Naive thymus-derived CD8-positive, alpha-beta T cell (primary cell): ENCODE measurements around the gene TAS2R14. TPM values are rescaled to one million over a fixed set of nuclear protein-coding genes. Genes with fewer than 3 reads are reported as not detected.

Source experiments
- ATAC-seq, 2 donors: fragments of 150-1000 bp; cut with Tn5 transposase in 1 of 2; sonication (Bioruptor Pico), chemical (Tn5 transposase) in 1 of 2; 1 replicate in 1 of 2; 2 replicates in 1 of 2; pipeline ENCODE4 v1.10.0; 2021; ENCODE audit warnings: mild to moderate bottlenecking in 2 of 2, moderate library complexity in 2 of 2
- POLR2A ChIA-PET: fragments of 350-600 bp; sonication (Branson Sonifier 250); formaldehyde crosslinking; loops from one replicate; lab custom pipeline; 2021; ENCODE audit warnings: antibody characterized with exemption; lab: Charles Lee
- DNase-seq, 10 donors: peaks; one replicate each; pipeline versions ENCODE4 v3.0.0 to v3.0.0-alpha.2; 2020 to 2022
- H3K27ac Mint-ChIP-seq, 10 donors: one replicate each; pipeline ENCODE4 v1.8.0; 2020 to 2022; ENCODE audit warnings: mild to moderate bottlenecking in 10 of 10, mixed read lengths in 10 of 10, moderate library complexity in 4 of 10, inconsistent platforms in 1 of 10
- H3K27me3 Mint-ChIP-seq, 5 donors: one replicate each; pipeline ENCODE4 v1.8.0; 2021 to 2022; ENCODE audit warnings: mixed read lengths in 5 of 5
- H3K36me3 Mint-ChIP-seq, 3 donors: one replicate each; pipeline ENCODE4 v1.8.0; 2020 to 2022; ENCODE audit warnings: mixed read lengths in 3 of 3, mild to moderate bottlenecking in 2 of 3, inconsistent platforms in 1 of 3
- H3K4me1 Mint-ChIP-seq, 4 donors: one replicate each; pipeline ENCODE4 v1.8.0; 2021 to 2022; ENCODE audit warnings: mixed read lengths in 4 of 4
- H3K4me3 Mint-ChIP-seq, 10 donors: one replicate each; pipeline ENCODE4 v1.8.0; 2020 to 2022; ENCODE audit warnings: mild to moderate bottlenecking in 10 of 10, mixed read lengths in 10 of 10, moderate library complexity in 6 of 10, inconsistent platforms in 1 of 10
- H3K9me3 Mint-ChIP-seq, 9 donors: one replicate each; pipeline ENCODE4 v1.8.0; 2020 to 2022; ENCODE audit warnings: mixed read lengths in 9 of 9, mild to moderate bottlenecking in 3 of 9, inconsistent platforms in 1 of 9, moderate library complexity in 1 of 9
- polyA plus RNA-seq, 3 donors: library from polyadenylated mRNA; unstranded; fragments of 300-500 nt; fragmentation: Illumina TruSeq; gene quantifications; one replicate each; pipeline ENCODE4 v1.2.3, GENCODE V29; 2021
- total RNA-seq, 8 experiments: library from RNA in 2 of 8; stranded (reverse) in 2 of 8; gene quantifications; one replicate each; pipeline ENCODE4 v1.2.3 and lab custom pipeline; 2021 to 2026

TAS2R14 gene, protein sequence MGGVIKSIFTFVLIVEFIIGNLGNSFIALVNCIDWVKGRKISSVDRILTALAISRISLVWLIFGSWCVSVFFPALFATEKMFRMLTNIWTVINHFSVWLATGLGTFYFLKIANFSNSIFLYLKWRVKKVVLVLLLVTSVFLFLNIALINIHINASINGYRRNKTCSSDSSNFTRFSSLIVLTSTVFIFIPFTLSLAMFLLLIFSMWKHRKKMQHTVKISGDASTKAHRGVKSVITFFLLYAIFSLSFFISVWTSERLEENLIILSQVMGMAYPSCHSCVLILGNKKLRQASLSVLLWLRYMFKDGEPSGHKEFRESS
- total RNA-seq (1 to 10 TPM; 3.1 to 3.5 TPM), polyA plus RNA-seq (1 to 10 TPM in 1 of 3 donors, under 1 TPM in 2; 0.71 to 1.2 (median 0.74) TPM), total RNA-seq (lab: John Stamatoyannopoulos, UW) (0.71 to 3.0 (median 2.5) reads per million in 6 experiments)

DNA sequence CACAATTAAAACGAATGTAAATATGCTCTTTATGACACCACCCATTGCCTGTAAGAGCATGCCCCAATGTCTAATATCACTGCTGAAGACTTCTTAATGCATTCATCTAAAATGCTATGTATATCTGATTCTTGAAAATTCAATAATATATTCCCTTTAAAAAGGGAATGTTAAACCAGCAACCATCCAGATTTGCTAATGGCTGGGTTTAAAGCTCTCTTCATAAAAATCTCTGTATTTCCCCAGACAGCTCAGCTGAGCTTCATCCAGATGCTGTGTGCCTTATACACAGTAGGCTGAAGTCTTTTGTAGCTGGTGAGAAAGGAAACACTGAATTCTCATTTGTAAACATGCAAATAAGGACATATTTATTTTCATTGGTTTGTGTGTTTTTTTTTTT, at the start of gene TAS2R14:
Gene TAS2R14 (minus strand): TSS at position 101 of the 400 bp plus-strand sequence. CDS start 56 bp downstream, at position 45.
- Mint-ChIP-seq H3K27ac (no peak within 1 kb of the TSS), H3K4me1 (peaks cover 0 to 19% (median 7%) of the 10 kb centered on the region in 4 donors), H3K27me3 (no peaks in the 10 kb centered on the region), H3K36me3 (peaks cover 0 to 4% (median 0%) of the 10 kb centered on the region in 3 donors), H3K4me3 (no peak within 1 kb of the TSS), H3K9me3 (peaks cover 0 to 2% (median 0%) of the 10 kb centered on the region in 9 donors)
- no peak for ATAC-seq
- DNase-seq = no peak
- POLR2A ChIA-PET = no interaction called here

DNA sequence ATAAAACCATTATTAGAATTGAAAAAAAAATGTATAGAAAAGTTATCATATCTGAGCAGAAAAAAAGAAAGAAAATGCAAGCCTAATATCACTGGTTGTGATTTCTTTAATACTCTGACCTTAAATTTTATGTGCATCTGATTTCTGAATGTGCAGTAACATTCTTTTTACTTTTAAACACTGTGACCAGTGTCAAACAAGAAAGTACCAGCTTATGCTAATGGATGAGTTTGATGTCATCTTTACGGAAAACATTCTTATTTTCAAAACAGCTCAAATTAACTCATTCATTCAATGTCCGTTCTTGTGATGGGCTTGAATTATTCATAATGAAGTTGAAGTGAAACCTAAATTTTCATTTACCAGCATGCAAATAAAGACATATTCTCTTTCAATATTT, 47.7 kb upstream of the TAS2R14 start, which contains the start of gene TAS2R50:
Gene TAS2R50 (minus strand): TSS at position 101 of the 400 bp plus-strand sequence. CDS start 52 bp downstream, at position 49.
- H3K36me3 Mint-ChIP-seq = peaks cover 8 to 17% (median 11%) of the 10 kb centered on the region in 3 donors

DNA sequence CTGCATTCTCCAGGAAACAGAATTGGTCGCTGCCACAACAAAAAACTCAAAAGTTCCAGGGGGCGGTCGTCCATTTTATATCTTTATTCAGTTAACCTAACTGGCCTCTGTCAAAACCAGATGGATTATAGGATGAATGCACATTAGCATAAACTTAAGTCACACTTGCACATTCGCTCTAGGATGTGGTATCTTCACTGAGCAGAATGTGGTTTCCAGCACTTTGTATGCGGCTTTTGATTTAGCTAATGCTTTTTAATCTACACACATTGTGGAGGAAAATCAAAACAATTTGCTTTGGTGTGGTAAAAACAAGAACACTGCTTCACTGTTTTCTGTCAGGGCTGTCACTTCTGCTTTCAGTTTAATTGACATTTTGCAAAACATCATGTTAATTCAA, 43.2 kb upstream of the TAS2R14 start:
- Mint-ChIP-seq H3K27me3 (peaks cover 0 to 3% (median 0%) of the 10 kb centered on the region in 5 donors), H3K9me3 (no peaks in the 10 kb centered on the region), H3K36me3 (peaks cover 0 to 2% (median 0%) of the 10 kb centered on the region in 3 donors), H3K27ac (peak overlapping the region in 4 of 10 donors; percentile 6 to 61 (median 48)), H3K4me1 (peaks cover 14 to 44% (median 36%) of the 10 kb centered on the region in 4 donors), H3K4me3 (peak overlapping the region in 8 of 10 donors; percentile 20 to 62 (median 40))
- DNase-seq (peak in 9 of 10 donors; percentile 21 to 93 (median 80)), ATAC-seq (peak; percentile 97 to 98)
- POLR2A ChIA-PET = interaction anchor here (0.6 kb wide), 2 partner anchors 230 to 1927 kb away, joined by 4 to 5 read pairs; no protein-coding TSS in a partner anchor

More for the DNA sequence above, 47.7 kb upstream of the TAS2R14 start, which contains the start of gene TAS2R50:
- ATAC-seq (no peak), DNase-seq (no peak)
- Mint-ChIP-seq H3K4me1 (peaks cover 8 to 22% (median 18%) of the 10 kb centered on the region in 4 donors), H3K9me3 (peaks cover 0 to 15% (median 0%) of the 10 kb centered on the region in 9 donors), H3K4me3 (no peak within 1 kb of the TSS), H3K27me3 (peaks cover 0 to 3% (median 0%) of the 10 kb centered on the region in 5 donors), H3K27ac (no peak within 1 kb of the TSS)
- POLR2A ChIA-PET = no interaction called here

DNA sequence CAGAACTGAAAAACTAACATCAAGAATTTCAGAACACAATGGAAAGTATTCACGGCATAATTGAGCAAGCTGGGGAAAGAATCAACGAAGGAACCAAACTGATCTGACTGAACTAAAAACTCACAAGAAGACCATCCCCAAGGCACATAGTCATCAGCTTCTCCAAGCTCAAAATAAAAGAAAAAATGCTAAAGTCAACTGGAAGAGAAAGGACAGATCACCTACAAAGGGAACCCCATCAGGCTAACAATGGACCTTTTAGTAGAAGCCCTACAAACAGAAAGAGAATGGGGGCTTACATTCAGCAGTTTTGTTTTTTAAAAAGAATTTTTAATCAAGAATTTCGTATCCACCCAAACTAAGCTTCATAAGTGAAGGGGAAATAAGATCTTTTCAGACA, 35.9 kb upstream of the TAS2R14 start:
- Mint-ChIP-seq H3K27me3 (peaks cover 0 to 2% (median 0%) of the 10 kb centered on the region in 5 donors), H3K27ac (peak overlapping the region in 1 of 10 donors; percentile 4), H3K36me3 (peaks cover 0 to 7% (median 3%) of the 10 kb centered on the region in 3 donors), H3K4me1 (peaks cover 7 to 54% (median 11%) of the 10 kb centered on the region in 4 donors), H3K4me3 (no peak overlapping the region), H3K9me3 (no peaks in the 10 kb centered on the region)
- POLR2A ChIA-PET = no interaction called here
- DNase-seq (no peak), ATAC-seq (no peak)

DNA sequence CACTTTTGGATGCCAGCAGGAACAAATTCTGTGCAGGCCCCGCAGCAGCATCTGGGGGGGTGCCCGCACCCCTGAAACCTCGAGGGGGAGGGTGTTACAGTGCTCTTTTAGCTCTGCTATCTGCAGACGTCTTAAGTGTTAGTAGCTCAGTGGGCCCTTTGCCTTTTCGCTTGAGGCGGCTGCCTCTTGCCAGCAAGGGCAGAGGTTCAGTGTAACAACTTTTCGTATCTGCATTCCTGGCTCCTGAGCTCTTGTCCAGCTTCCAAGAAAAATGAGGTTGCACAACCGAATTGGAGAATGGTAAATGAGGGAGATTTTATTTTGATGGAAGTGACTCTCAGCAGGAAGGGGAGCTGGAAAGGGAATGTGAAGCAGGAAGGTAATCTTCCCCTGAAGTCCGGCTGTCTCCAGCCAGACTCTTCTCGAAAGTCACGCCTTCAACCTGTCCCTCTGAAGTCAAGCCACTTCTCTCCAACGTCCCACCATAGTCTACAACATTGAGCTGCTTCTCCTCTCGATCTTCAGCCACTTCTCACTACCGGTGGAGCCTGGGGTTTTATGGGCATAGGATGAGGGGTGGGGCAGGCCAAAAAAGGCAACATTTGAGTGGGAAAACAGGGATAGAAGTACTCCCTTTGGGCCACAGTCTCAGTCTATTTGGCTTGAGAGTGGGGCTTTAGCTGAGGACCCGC, 29.8 kb upstream of the TAS2R14 start:
- no peak for ATAC-seq
- peaks cover 4 to 18% (median 16%) of the 10 kb centered on the region in 3 donors for H3K36me3 Mint-ChIP-seq
- no peak for DNase-seq
- peaks cover 0 to 7% (median 0%) of the 10 kb centered on the region in 4 donors for H3K4me1 Mint-ChIP-seq
- no peak overlapping the region for H3K4me3 Mint-ChIP-seq
- H3K27ac Mint-ChIP-seq = peak overlapping the region in 1 of 10 donors; percentile 75
- H3K27me3 Mint-ChIP-seq = no peaks in the 10 kb centered on the region
- peaks cover 0 to 2% (median 0%) of the 10 kb centered on the region in 9 donors for H3K9me3 Mint-ChIP-seq
- POLR2A ChIA-PET = interaction anchor here (0.6 kb wide), 1 partner anchor 12 kb away, joined by 7 read pairs; no protein-coding TSS in a partner anchor

DNA sequence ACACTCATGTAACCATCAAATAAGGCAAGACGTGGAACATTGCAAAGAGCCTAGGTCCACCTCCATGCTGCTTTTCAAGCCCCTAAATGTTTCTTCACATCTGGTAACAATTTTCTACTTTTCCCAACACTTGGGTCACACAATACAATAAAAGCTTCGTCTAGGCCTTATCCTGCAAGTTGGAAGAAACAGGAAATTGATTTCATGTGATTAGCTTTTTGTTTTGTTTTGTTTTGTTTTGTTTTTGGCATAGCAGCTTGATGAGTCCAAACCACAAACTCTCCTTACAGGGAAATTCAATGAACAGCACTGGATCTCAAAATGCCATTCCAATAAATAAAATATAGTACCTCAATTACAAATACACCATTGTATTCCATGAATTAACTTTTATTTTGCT, 28.3 kb upstream of the TAS2R14 start:
- no peak overlapping the region for H3K27ac Mint-ChIP-seq
- H3K36me3 Mint-ChIP-seq = peaks cover 4 to 24% (median 9%) of the 10 kb centered on the region in 3 donors
- POLR2A ChIA-PET = no interaction called here

DNA sequence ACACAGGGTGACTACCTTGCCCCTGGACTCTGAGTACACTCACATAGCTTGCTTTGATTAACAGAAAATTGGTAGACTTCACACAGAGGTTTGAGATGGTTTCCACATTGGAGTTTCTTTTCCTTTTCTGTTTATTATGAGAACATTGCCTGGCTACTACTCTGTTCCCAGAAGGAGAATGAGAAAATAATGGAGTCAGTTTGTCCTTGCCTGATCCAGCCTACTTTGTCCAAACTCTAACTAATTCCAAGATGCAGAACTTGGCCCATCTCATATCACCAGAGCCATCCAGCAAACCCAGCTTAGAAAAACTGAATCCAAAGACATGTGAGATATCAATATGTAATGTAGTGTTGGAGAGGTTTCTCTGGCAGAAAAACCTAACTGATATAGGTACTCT, 27.3 kb upstream of the TAS2R14 start:
- POLR2A ChIA-PET = no interaction called here
- ATAC-seq (no peak), DNase-seq (no peak)
- H3K27me3 Mint-ChIP-seq = no peaks in the 10 kb centered on the region
- H3K4me3 Mint-ChIP-seq = no peak overlapping the region
- peak overlapping the region in 1 of 10 donors; percentile 19 for H3K27ac Mint-ChIP-seq
- H3K4me1 Mint-ChIP-seq = peaks cover 0 to 15% (median 6%) of the 10 kb centered on the region in 4 donors
- H3K36me3 Mint-ChIP-seq = peaks cover 4 to 24% (median 9%) of the 10 kb centered on the region in 3 donors
- peaks cover 0 to 2% (median 0%) of the 10 kb centered on the region in 9 donors for H3K9me3 Mint-ChIP-seq

More for the DNA sequence above, 28.3 kb upstream of the TAS2R14 start:
- H3K27me3 Mint-ChIP-seq = no peaks in the 10 kb centered on the region
- peaks cover 0 to 2% (median 0%) of the 10 kb centered on the region in 9 donors for H3K9me3 Mint-ChIP-seq
- H3K4me3 Mint-ChIP-seq = no peak overlapping the region
- no peak for ATAC-seq
- peaks cover 0 to 7% (median 0%) of the 10 kb centered on the region in 4 donors for H3K4me1 Mint-ChIP-seq
- no peak for DNase-seq

DNA sequence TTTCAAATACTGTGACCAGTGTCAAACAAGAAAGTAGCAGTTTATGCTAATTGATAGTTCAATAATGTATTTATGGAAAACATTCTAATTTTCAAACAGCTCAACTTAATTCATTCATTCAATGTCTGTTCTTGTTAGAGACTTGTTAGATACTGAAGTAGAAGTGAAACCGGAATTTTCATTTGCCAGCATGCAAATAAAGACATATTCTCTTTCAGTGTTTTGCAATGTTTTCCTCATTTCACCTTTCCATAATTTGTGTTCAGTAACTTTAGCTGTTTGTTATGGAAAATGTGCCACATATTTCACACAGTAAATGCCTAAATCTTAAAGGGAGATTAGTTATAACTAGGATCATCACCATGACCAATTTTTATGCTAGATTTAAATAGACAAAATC, 26.4 kb upstream of the TAS2R14 start:
- Mint-ChIP-seq H3K27ac (no peak overlapping the region), H3K36me3 (peaks cover 4 to 24% (median 9%) of the 10 kb centered on the region in 3 donors), H3K27me3 (no peaks in the 10 kb centered on the region), H3K4me3 (no peak overlapping the region), H3K4me1 (peaks cover 6 to 24% (median 14%) of the 10 kb centered on the region in 4 donors), H3K9me3 (peaks cover 0 to 2% (median 0%) of the 10 kb centered on the region in 9 donors)
- ATAC-seq (no peak), DNase-seq (no peak)
- POLR2A ChIA-PET = no interaction called here

DNA sequence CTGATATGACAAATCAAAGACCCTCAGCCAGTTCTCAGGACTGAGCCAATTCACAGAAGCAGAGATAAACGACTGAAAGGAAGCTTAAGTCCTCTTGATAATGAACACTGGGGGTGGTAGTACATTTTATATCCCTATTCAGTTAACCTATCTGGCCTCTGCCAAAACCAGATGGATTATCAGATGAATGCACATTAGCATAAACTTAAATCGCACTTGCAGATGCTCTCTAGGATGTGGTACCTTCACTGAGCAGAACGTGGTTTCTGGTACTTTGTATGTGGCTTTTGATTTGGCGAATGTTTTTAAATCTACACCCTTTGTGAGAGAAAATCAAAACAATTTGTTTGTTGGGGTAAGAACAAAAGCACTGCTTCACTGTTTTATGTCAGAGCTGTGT, 21.1 kb upstream of the TAS2R14 start:
- peak; percentile 61 to 94 for ATAC-seq
- Mint-ChIP-seq H3K27ac (peak overlapping the region in 2 of 10 donors; percentile 2 to 47), H3K36me3 (peaks cover 13 to 46% (median 31%) of the 10 kb centered on the region in 3 donors), H3K4me1 (peaks cover 18 to 54% (median 31%) of the 10 kb centered on the region in 4 donors), H3K9me3 (peaks cover 0 to 18% (median 12%) of the 10 kb centered on the region in 9 donors), H3K4me3 (peak overlapping the region in 4 of 10 donors; percentile 6 to 47 (median 18)), H3K27me3 (peaks cover 0 to 1% (median 0%) of the 10 kb centered on the region in 5 donors)
- POLR2A ChIA-PET = no interaction called here
- peak in 4 of 10 donors; percentile 54 to 86 (median 72) for DNase-seq

DNA sequence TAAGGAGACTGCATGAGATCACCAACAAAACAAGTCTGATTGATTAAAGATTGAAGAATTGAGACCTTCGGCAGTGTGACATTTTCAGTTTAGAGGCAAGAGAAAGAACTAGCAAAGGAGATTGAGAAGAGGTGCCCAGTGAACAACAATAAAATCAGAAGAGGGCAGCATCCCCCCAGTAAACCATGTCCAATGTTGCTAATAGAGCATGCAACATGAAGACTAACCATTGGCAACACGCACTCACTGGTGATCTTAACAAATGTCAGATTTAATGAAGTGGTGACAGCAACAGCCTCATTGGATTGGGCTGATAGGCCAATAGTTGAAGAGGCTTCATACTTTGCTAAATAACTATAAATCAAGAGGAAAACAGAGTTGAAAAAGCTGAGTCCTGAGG, 20.7 kb upstream of the TAS2R14 start:
- Mint-ChIP-seq H3K4me3 (peak overlapping the region in 3 of 10 donors; percentile 5 to 20 (median 15)), H3K9me3 (peaks cover 0 to 22% (median 13%) of the 10 kb centered on the region in 9 donors), H3K4me1 (peaks cover 18 to 57% (median 33%) of the 10 kb centered on the region in 4 donors), H3K27ac (peak overlapping the region in 2 of 10 donors; percentile 2 to 47), H3K27me3 (peaks cover 0 to 1% (median 0%) of the 10 kb centered on the region in 5 donors), H3K36me3 (peaks cover 13 to 48% (median 35%) of the 10 kb centered on the region in 3 donors)
- ATAC-seq (peak in 1 of 2 donors; percentile 2), DNase-seq (no peak)
- POLR2A ChIA-PET = no interaction called here

DNA sequence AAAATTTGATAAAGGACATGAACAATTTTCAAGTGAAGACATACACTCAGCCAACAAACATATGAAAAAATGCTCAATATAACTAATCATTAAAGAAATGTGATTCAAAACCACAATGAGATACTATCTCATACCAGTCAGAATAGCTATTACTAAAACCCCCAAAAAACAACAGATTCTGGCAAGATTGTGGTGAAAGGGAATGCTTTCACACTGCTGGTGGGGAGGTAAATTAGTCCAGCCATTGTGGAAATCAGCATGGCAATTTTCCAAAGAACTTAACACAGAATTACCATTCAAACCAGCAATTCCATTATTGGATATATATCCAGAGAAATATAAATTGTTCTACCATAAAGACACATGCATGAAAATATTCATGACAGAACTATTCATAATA, 18.7 kb upstream of the TAS2R14 start:
- H3K27ac Mint-ChIP-seq = peak overlapping the region in 1 of 10 donors; percentile 29
- POLR2A ChIA-PET = no interaction called here
- ATAC-seq (no peak), DNase-seq (no peak)
- peaks cover 12 to 57% (median 52%) of the 10 kb centered on the region in 3 donors for H3K36me3 Mint-ChIP-seq
- H3K4me1 Mint-ChIP-seq = peaks cover 20 to 78% (median 39%) of the 10 kb centered on the region in 4 donors
- peaks cover 0 to 1% (median 0%) of the 10 kb centered on the region in 5 donors for H3K27me3 Mint-ChIP-seq
- H3K9me3 Mint-ChIP-seq = peaks cover 0 to 29% (median 19%) of the 10 kb centered on the region in 9 donors
- H3K4me3 Mint-ChIP-seq = no peak overlapping the region

DNA sequence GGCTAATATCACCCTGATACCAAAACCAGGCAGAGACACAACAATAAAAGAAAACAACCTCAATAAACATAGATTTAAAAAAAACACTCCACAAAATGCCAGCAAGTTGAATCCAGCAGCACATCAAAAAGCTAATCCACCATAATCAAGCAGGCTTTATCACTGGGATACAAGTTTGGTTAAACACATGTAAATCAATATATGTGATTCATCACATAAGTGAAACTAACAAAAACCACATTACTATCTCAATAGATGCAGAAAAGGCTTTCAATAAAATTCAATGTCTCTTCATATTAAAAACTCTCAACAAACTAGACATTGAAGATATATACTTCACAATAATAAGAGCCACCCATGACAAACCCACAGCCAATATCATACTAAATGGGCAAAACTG, 17.0 kb upstream of the TAS2R14 start:
- DNase-seq (no peak), ATAC-seq (no peak)
- Mint-ChIP-seq H3K36me3 (peaks cover 14 to 67% (median 55%) of the 10 kb centered on the region in 3 donors), H3K4me3 (no peak overlapping the region), H3K4me1 (peaks cover 18 to 68% (median 30%) of the 10 kb centered on the region in 4 donors), H3K27ac (no peak overlapping the region), H3K9me3 (peaks cover 0 to 29% (median 20%) of the 10 kb centered on the region in 9 donors), H3K27me3 (peaks cover 0 to 1% (median 0%) of the 10 kb centered on the region in 5 donors)
- POLR2A ChIA-PET = no interaction called here
